GM20000 (cell line): ENCODE results near the gene TRIM40.

Experiments used
- DNase-seq: peaks from one replicate; pipeline ENCODE4 v3.0.0; 2012; ENCODE audit warnings: low spot score
- TF ChIP-seq, protein P1 (sequence below): IDR thresholded peaks from 2 replicates; pipeline ENCODE4 v1.5.1; 2012; ENCODE audit warnings: mild to moderate bottlenecking, control low read depth; ENCODE audit errors: extremely low read depth, missing control alignments

The TRIM40 gene

DNA sequence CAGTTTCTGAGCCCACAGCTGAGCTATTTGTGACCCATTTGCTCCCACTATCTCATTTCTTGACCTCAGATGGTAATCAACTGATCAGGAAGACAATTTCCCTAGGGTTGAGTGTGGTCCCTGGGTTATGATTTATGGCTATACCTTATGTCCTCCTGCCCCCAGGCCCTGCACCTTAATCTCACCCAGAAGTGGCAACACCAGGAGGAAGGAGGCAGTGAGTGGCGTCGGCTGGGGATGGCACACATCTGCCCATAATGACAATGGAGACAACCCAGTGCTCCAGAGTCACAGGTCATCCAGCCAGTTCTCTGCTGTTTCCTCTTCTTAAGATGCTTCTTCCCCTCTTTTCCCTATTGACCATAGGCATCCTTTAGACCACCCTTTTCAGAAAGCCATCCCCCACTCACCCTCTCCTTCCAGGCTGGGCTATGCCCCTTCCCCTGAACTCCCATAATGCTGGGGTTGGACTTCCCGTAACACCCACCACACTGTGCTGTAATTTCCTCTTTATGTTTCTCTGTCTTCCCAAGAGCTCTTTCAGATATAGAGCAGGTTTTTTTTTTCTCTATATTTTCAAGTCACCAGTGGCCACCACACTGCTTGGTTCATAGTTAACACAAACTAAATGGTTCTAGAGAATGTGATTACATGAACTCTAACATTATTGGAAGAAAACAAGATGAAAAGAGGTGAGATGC is 17.1 kb downstream of the TRIM40 start:
- TF ChIP-seq, protein P1, sequence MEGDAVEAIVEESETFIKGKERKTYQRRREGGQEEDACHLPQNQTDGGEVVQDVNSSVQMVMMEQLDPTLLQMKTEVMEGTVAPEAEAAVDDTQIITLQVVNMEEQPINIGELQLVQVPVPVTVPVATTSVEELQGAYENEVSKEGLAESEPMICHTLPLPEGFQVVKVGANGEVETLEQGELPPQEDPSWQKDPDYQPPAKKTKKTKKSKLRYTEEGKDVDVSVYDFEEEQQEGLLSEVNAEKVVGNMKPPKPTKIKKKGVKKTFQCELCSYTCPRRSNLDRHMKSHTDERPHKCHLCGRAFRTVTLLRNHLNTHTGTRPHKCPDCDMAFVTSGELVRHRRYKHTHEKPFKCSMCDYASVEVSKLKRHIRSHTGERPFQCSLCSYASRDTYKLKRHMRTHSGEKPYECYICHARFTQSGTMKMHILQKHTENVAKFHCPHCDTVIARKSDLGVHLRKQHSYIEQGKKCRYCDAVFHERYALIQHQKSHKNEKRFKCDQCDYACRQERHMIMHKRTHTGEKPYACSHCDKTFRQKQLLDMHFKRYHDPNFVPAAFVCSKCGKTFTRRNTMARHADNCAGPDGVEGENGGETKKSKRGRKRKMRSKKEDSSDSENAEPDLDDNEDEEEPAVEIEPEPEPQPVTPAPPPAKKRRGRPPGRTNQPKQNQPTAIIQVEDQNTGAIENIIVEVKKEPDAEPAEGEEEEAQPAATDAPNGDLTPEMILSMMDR: no peak
- no peak for DNase-seq

DNA sequence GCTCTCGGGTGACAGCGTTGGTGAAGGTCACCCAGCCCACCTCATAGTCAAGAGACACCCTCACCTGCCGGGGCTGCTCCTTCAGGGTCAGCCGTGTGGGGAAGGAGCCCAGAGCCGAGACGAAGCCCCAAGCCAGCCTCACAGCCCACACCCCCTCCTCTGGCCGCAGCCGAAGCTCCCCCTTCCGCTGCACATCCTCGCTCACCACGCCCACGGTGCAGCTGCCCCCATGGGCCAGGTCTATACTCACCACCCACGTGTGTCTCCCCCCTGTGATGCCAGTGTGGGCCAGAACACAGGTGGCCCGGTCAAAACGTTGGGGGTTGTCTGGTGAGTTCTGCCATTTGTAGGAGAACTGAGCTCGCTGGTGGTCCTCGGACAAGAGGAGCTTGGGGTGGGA is 18.1 kb downstream of the TRIM40 start:
- TF ChIP-seq, protein P1: no peak
- DNase-seq: no peak

DNA sequence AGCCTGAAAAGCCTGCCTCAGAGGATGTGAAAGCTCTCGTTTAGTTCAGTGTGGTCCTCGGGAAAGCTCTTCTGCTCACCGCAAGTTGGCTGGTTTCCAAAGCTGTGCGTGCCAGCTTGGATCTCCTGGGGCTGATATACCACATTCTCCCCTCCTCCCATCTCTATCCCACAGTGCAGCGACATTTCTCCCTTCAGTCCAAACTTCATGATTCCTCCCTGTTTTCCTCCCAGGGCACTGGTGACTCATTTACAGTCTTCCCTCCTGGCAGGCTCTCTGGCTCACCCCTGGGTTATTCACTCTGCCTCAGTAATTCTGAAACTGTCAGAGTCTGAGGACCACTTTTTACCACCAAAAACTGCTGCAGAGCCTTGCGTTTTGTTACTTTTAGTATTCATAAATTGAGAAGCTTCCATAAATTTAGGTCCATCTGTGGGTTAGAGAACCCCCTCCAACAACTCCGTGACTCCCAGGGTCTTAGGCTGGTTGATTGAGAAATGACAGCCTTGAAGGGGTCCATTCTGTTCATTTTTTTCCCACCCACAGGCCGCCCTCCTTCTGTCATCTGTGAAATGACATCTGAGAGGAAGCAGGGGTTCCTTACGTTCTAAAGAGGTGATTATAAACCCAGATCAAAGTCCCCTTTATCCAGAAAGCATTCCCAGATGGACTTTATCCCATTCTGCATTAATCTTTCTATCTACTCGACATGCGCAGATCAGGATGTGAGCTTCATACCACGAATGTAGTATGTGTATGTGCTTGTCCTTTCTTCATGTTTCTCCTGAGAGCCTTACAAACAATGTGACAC is 19.0 kb downstream of the TRIM40 start:
- TF ChIP-seq, protein P1: no peak
- no peak for DNase-seq

DNA sequence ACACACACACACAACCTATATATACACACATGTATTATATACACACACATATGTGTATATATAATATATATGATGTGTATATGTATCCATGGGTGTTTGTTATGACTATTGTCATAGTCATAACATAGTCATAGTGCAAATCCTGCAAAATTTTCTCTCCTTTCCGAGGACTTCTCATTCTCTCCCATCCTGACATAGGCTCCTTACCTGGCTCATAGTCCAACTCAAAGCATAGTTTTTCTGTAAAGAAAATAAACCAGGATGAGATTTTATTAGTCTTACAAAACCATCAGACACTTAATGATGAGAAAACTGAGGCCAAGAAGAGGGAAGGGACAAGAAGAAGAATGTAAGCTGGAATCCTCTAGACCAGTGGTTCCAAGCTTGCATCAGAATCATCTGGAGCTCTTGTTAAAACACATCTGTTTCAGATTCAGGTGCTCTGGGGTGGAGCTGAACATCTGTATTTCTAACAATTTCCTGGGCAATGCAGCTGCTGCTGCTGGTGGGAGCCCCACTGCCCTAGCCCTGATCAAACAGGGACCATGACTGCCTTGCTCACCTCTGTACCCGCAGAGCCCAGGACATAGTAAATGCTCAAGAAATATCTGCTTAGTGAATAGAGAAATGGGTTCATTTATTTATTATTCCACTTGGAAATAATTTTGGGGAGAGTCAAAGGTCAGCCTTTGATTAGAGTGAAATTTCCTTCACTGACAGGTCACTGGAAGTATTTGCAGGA is 19.8 kb downstream of the TRIM40 start:
- no peak for DNase-seq

DNA sequence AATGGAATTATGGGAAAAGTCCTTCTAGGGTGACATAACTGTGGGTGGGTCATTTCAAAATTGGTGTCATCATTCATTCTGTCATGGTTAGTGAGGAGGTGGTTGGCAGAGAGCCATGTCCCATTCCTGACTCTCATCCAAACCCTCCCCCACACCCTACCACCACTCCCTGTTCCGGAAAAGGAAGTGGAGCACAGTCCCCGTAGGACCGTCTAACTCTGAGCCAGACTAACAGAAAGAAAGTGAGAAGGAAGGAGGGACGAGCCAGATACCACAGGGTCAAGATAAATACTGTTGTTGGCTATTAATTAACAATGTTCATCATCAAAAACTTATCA is 20.3 kb downstream of the TRIM40 start:
- no peak for DNase-seq
- TF ChIP-seq, protein P1: no peak

More for the DNA sequence above, 19.8 kb downstream of the TRIM40 start:
- TF ChIP-seq, protein P1: no peak

DNA sequence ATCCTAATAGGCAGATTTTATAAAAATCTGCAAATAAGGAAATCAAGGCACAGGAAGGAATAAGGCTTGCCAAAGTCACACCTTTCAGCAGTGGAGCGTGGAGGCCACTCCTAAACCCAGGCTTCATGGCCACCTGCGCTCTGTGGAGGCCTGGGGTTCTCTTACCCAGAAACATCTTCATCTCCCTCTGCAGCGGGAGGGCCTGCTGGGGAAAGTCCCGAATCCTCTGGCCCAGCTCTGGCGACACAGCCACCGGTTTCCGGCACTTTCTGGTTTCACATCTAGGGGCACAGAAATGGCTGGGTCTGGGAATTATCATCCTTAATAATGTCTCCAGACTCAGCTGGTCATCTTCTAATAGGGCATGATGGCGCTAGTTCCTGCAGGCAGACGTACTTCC is 20.8 kb downstream of the TRIM40 start:
- DNase-seq: no peak
- TF ChIP-seq, protein P1: no peak

DNA sequence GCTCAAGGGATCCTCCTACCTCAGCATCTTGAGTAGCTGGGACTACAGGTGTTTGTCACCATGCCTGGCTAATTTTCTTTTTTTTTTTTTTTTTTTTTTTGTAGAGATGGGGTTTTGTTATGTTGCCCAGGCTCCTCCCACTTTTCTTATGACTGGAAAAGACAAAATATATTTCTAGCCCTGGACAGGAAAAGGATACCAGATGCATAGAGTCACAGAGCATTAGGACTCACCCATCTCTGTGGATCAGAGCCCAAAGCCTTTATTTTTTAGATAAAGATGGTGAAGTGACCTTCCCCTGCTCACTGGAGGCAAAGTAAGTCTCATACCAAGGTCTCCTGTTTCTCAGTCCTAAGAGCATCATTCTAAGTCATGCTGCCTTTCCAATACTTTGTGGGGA is 21.6 kb downstream of the TRIM40 start:
- no peak for DNase-seq
- TF ChIP-seq, protein P1: no peak
